ENCODE results near the gene ADAMTS6.

ADAMTS6 gene

DNA sequence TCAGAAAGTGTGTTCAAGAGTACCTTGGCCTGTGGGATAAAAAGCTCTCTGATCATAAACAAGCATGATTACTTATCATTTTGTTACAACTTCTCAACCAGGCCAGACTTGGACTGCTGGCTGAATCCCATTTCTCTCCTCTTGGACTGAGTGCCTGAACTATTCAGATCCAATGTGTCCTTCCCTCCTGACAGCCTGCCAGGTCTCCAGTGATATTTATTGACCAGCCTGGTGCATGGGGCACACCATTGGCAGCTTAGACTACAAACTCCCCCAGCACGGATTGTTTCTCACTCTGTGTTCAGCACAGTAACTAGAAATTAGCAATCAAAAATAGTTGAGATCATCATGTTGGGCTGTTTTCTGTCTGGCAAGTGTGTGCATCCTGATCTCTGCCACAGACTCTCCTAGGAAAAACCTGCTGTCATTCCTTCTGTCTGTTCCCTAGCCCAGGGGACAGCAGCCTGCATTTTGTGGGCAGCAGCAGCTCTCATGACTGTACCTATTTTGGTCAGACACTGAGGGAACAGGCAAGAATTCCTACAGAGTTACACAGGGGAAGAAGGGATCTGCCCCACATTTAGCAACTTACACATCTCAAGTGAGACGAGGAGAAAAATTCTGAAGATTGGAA, 348.1 kb downstream of the ADAMTS6 start:
- Histone ChIP-seq H3K9ac (ENCODE audit: low read depth, low read length) (no peak overlapping the region), H3K9me3 (ENCODE audit: control insufficient read depth, insufficient read depth, low read length) (no peaks in the 10 kb centered on the region), H3K27me3 (ENCODE audit: control insufficient read depth, insufficient read depth, low read length) (no peaks in the 10 kb centered on the region), H3K4me1 (ENCODE audit: control insufficient read depth, insufficient read depth, low read length) (no peaks in the 10 kb centered on the region), H3K4me3 (ENCODE audit: low read depth, low read length) (no peak overlapping the region), H3K36me3 (ENCODE audit: control insufficient read depth, insufficient read depth, low read length) (no peaks in the 10 kb centered on the region)

DNA sequence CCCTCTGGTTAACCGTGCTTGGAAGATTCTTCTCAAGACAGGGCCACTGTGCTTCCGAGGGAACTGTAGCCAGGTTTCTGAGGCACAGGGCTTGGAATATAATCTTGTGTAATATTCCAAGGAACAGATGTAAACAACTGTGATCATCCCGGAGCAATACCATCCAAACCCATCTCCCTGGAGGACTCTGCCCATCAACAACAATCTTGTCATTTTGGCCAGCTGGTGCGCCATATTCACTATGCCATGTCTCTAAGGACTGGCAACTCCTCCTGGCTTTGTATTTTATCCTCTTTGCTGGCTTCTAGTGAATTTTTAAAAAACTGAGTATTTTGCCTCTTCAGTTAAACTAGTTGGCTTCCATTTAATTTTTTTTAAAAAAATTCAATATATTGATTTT, 349.3 kb downstream of the ADAMTS6 start:
- no peak overlapping the region for H3K4me3 ChIP-seq (ENCODE audit: low read depth, low read length)
- H3K36me3 ChIP-seq (ENCODE audit: control insufficient read depth, insufficient read depth, low read length): no peaks in the 10 kb centered on the region
- H3K9ac ChIP-seq (ENCODE audit: low read depth, low read length): no peak overlapping the region
- H3K4me1 ChIP-seq (ENCODE audit: control insufficient read depth, insufficient read depth, low read length): no peaks in the 10 kb centered on the region
- H3K27me3 ChIP-seq (ENCODE audit: control insufficient read depth, insufficient read depth, low read length): no peaks in the 10 kb centered on the region
- H3K9me3 ChIP-seq (ENCODE audit: control insufficient read depth, insufficient read depth, low read length): no peaks in the 10 kb centered on the region

DNA sequence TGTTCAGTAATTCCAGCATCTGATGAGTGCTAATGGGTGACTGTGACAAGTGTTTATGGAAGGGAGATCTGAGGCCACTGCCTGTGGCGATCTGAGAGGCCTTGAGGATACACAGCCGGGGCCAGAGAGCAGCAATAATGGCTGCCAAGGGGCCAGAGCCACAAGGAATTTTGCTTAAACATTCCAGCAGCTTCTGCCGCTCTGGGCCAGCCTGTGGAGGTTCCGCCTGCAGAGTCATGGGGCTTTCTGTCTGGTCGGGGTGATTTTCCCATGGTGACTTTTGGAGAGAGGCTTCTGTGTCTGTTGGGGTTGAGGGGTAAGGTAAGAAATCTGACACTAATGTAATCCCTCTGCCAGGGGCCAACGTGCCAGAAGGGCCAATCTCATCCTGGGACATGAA, 353.5 kb downstream of the ADAMTS6 start:
- no peaks in the 10 kb centered on the region for H3K9me3 ChIP-seq (ENCODE audit: control insufficient read depth, insufficient read depth, low read length)
- no peaks in the 10 kb centered on the region for H3K36me3 ChIP-seq (ENCODE audit: control insufficient read depth, insufficient read depth, low read length)
- H3K9ac ChIP-seq (ENCODE audit: low read depth, low read length): no peak overlapping the region
- no peak overlapping the region for H3K4me3 ChIP-seq (ENCODE audit: low read depth, low read length)
- H3K4me1 ChIP-seq (ENCODE audit: control insufficient read depth, insufficient read depth, low read length): peaks cover 4% of the 10 kb centered on the region
- no peaks in the 10 kb centered on the region for H3K27me3 ChIP-seq (ENCODE audit: control insufficient read depth, insufficient read depth, low read length)

DNA sequence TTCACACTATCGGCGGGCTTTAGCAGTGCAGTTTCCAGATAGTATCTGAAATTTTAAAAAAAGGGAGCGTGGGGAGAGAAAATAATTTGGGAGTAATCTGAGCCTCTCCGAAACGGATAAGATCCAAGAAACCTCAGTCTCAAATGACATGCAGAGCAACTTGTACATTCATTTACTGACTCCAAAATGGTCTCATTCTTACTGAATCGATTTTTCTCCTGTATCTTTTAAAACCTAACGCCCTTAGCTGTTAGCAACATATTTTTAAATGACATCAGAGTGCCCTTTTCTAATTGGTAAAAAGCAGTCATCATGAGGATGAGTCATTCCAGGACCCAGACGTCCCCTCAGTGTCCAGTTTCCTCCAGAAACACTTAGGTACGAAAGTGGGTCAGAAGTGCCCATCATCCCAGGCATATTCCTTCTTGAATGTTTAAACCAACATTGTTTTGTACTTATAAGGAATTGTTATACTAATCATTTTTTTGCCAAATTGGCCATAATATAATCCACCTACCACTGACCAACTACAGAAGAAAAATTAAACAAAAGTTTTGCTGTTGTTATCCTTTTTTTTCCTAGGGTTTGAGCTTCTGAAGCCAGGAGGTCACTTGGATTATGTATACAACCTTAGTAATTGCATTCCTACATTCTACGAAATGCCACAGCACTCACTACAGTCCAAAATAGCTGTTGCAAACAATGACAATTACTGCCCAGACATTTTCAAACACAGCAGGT, 354.4 kb downstream of the ADAMTS6 start:
- Histone ChIP-seq H3K27me3 (ENCODE audit: control insufficient read depth, insufficient read depth, low read length) (no peaks in the 10 kb centered on the region), H3K9ac (ENCODE audit: low read depth, low read length) (no peak overlapping the region), H3K36me3 (ENCODE audit: control insufficient read depth, insufficient read depth, low read length) (no peaks in the 10 kb centered on the region), H3K4me3 (ENCODE audit: low read depth, low read length) (no peak overlapping the region), H3K4me1 (ENCODE audit: control insufficient read depth, insufficient read depth, low read length) (peaks cover 4% of the 10 kb centered on the region), H3K9me3 (ENCODE audit: control insufficient read depth, insufficient read depth, low read length) (no peaks in the 10 kb centered on the region)

DNA sequence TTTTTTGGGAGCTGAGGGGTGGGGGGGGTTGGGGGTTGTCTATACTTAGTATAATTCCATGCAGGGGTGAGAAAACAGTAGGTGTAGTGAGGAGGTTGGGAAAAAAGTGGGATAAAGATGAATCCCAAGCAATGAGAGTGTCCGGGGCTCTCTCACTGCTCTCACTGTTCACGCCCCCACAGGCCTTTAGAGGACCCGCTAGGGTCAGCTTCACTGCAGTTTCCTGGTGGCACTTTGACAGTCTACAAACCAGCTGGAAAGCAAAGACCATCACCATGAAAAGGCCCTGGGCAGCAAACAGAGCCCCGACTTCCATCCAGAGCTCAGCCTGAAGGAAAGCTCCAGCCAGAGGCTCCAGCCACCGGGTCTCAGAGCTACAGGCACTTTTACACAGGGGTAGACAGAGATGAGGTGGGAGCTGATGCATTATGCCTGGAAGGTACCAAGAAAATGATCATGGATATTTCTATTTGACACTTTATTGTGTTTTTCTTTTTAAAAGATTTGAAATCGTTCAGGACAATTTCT, 355.1 kb downstream of the ADAMTS6 start:
- H3K27me3 ChIP-seq (ENCODE audit: control insufficient read depth, insufficient read depth, low read length): no peaks in the 10 kb centered on the region
- H3K9me3 ChIP-seq (ENCODE audit: control insufficient read depth, insufficient read depth, low read length): no peaks in the 10 kb centered on the region
- H3K36me3 ChIP-seq (ENCODE audit: control insufficient read depth, insufficient read depth, low read length): no peaks in the 10 kb centered on the region
- no peak overlapping the region for H3K9ac ChIP-seq (ENCODE audit: low read depth, low read length)
- peaks cover 4% of the 10 kb centered on the region for H3K4me1 ChIP-seq (ENCODE audit: control insufficient read depth, insufficient read depth, low read length)
- H3K4me3 ChIP-seq (ENCODE audit: low read depth, low read length): no peak overlapping the region

DNA sequence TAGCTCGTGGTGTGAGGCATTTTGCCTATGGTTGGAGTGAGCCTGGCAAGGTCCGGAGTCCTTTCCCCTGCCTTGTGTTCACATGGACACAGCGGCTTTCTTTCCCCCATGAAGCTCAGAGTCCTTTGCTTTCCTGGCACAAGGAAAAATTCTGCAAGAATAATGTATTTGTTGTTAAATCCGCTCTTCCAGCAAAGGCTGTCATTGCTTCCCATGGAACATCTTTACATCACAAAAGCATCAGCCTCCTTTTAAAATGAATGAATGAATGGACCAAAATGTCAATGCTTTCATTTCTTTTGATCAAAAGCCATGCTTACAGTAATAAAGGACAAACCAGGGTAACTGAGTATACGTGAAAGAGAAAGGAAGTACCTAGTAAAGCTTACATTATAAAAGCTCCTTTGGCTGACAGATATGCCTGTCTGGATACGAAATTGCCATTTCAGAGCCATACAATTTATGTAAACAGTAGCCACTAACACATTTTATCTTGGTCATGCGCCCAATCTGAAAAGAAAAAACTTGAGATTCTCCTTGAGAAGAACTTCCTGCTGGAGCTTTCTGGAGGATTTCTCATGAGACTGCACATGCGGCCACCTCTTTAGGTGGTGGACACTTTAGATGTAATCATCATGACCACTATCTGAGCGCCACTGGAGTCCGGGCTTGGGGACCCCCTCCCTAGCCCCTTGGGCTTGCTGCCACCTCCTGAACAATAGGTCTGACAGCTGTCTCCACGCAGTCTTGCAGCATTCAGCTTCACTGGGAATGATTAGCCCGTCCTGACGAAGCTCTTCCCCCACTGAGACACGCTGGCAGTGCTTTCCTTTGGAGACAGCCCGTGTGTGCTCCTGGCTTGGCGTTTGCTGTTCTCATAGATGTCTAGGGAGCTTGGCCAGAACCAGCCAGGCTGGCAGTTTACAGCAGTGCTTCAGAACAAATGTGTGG, 355.9 kb downstream of the ADAMTS6 start:
- Histone ChIP-seq H3K36me3 (ENCODE audit: control insufficient read depth, insufficient read depth, low read length) (no peaks in the 10 kb centered on the region), H3K27me3 (ENCODE audit: control insufficient read depth, insufficient read depth, low read length) (no peaks in the 10 kb centered on the region), H3K9ac (ENCODE audit: low read depth, low read length) (no peak overlapping the region), H3K4me1 (ENCODE audit: control insufficient read depth, insufficient read depth, low read length) (peaks cover 4% of the 10 kb centered on the region), H3K9me3 (ENCODE audit: control insufficient read depth, insufficient read depth, low read length) (no peaks in the 10 kb centered on the region), H3K4me3 (ENCODE audit: low read depth, low read length) (no peak overlapping the region)

DNA sequence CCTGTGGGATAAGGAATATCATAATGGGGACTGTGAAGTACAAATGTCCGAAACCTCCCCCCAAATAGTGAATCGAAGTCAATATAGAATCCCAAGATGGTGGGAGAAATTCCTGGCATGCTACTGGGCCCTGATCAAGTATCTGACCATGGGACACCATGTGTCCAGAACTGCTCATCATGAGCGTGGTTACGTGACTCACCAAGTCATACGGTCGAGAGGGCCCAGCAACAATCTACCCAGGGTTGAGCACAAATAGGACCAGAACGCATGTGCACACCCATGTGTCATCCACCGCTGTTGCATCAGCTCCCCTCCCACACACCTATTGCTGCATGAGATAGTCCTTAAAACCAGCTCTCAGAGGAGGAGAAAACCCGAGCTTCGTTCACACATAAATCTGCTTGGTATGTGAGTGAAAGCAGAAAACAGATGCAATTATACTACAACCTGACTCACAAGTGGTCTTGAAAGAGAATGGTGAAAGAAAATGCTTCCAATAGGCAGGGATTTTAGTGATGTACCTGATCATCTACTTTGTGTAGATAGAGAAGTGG, 359.8 kb downstream of the ADAMTS6 start:
- H3K9ac ChIP-seq (ENCODE audit: low read depth, low read length): no peak overlapping the region

DNA sequence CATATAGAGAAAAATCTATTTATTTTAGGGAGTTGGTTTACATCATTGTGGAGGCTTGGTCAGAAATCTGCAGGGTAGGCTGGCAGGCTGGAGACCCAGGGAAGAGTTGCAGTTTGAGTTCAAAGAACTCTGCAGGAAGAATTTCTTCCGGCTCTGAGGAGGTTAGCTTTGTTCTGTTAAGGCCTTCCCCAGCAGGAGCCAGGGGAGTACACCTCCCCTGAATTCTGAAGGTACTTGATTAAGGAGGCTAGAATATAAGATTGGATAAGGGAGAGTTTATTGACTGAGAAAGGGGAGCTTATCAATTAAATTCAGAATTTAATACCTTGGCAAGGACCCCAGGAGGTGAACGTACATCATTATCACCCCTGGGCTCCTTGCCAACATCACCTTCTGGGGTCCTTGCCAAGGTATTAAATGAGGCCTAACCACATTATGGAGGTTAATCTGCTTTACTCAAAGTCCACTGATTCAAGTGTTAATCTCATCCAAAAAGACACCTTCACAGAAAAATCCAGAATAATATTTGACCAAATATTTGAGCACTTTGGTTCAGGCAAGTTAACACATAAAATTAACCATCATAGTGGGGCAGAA, 361.3 kb downstream of the ADAMTS6 start:
- H3K9ac ChIP-seq (ENCODE audit: low read depth, low read length): no peak overlapping the region
- no peaks in the 10 kb centered on the region for H3K9me3 ChIP-seq (ENCODE audit: control insufficient read depth, insufficient read depth, low read length)
- no peaks in the 10 kb centered on the region for H3K4me1 ChIP-seq (ENCODE audit: control insufficient read depth, insufficient read depth, low read length)
- H3K27me3 ChIP-seq (ENCODE audit: control insufficient read depth, insufficient read depth, low read length): no peaks in the 10 kb centered on the region
- H3K36me3 ChIP-seq (ENCODE audit: control insufficient read depth, insufficient read depth, low read length): no peaks in the 10 kb centered on the region
- no peak overlapping the region for H3K4me3 ChIP-seq (ENCODE audit: low read depth, low read length)

More for the DNA sequence above, 359.8 kb downstream of the ADAMTS6 start:
- H3K4me3 ChIP-seq (ENCODE audit: low read depth, low read length): no peak overlapping the region
- no peaks in the 10 kb centered on the region for H3K27me3 ChIP-seq (ENCODE audit: control insufficient read depth, insufficient read depth, low read length)
- no peaks in the 10 kb centered on the region for H3K36me3 ChIP-seq (ENCODE audit: control insufficient read depth, insufficient read depth, low read length)
- peaks cover 4% of the 10 kb centered on the region for H3K4me1 ChIP-seq (ENCODE audit: control insufficient read depth, insufficient read depth, low read length)
- no peaks in the 10 kb centered on the region for H3K9me3 ChIP-seq (ENCODE audit: control insufficient read depth, insufficient read depth, low read length)

DNA sequence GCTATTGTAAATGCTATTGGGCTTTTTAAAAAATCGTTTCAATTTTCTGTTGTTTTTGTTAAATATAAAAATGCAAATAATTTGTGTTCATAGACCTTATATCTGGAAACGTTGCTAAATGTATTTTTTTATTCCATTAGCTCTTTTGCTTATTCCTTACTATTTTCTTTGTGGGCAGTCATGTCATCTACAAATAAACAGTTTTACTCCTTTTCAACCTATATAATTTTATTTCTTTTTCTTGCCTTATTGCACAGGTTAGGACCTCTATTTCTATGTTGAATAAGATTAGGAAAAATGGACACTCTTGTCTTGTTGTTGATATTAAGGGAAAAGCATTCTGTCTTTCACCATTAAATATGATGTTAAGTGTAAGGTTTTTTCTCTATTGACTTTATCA, 364.2 kb downstream of the ADAMTS6 start:
- H3K36me3 ChIP-seq (ENCODE audit: control insufficient read depth, insufficient read depth, low read length): no peaks in the 10 kb centered on the region
- H3K27me3 ChIP-seq (ENCODE audit: control insufficient read depth, insufficient read depth, low read length): no peaks in the 10 kb centered on the region
- H3K4me3 ChIP-seq (ENCODE audit: low read depth, low read length): no peak overlapping the region
- no peaks in the 10 kb centered on the region for H3K4me1 ChIP-seq (ENCODE audit: control insufficient read depth, insufficient read depth, low read length)
- H3K9ac ChIP-seq (ENCODE audit: low read depth, low read length): no peak overlapping the region
- no peaks in the 10 kb centered on the region for H3K9me3 ChIP-seq (ENCODE audit: control insufficient read depth, insufficient read depth, low read length)

DNA sequence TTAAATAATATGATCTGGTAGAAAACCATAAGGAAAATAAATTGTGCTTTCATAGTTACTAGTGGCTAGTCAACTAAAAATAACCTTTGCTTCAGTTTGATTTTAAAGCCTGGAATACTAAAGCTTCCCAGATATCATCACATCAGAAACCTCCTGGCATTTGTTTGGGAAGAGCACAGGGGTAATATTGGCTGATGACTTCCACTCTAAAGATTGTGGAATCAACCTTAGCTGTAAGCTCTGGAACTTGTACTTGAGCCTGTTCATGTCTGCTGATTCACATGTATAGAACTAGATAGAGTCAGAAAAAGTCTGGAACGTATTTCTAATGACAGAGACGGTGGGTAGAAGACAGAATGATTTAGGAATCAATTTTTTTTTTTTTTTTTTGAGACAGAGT, 367.9 kb downstream of the ADAMTS6 start:
- no peak overlapping the region for H3K9ac ChIP-seq (ENCODE audit: low read depth, low read length)
- H3K27me3 ChIP-seq (ENCODE audit: control insufficient read depth, insufficient read depth, low read length): no peaks in the 10 kb centered on the region
- H3K4me1 ChIP-seq (ENCODE audit: control insufficient read depth, insufficient read depth, low read length): no peaks in the 10 kb centered on the region
- no peak overlapping the region for H3K4me3 ChIP-seq (ENCODE audit: low read depth, low read length)
- no peaks in the 10 kb centered on the region for H3K36me3 ChIP-seq (ENCODE audit: control insufficient read depth, insufficient read depth, low read length)
- H3K9me3 ChIP-seq (ENCODE audit: control insufficient read depth, insufficient read depth, low read length): no peaks in the 10 kb centered on the region

Measured in iPS-15b (cell line).